Liver (tissue), 9 donors: Measurements from ENCODE around the gene TNNC2. TPM values are rescaled to one million over a fixed set of nuclear protein-coding genes. Genes with fewer than 3 reads are reported as not detected.

Source experiments
- DNase-seq: peaks from one replicate; pipeline ENCODE4 v3.0.0-alpha.2; 2017; ENCODE audit warnings: low spot score
- H3K27ac ChIP-seq, 2 donors: one replicate each; pipeline ENCODE4 v1.7.0; 2013; ENCODE audit warnings: inconsistent platforms in 2 of 2, low read length in 2 of 2, control low read depth in 1 of 2, low read depth in 1 of 2, mild to moderate bottlenecking in 1 of 2
- H3K27me3 ChIP-seq, 4 donors: one replicate each; pipeline versions ENCODE4 v1.6.1 to v1.7.0; 2013; ENCODE audit warnings: low read length in 3 of 4, inconsistent platforms in 1 of 4, mild to moderate bottlenecking in 1 of 4, moderate library complexity in 1 of 4; ENCODE audit not compliant: control insufficient read depth in 4 of 4, insufficient read depth in 4 of 4
- H3K36me3 ChIP-seq, 4 donors: one replicate each; pipeline versions ENCODE4 v1.6.1 to v1.7.0; 2013; ENCODE audit warnings: low read length in 3 of 4, mild to moderate bottlenecking in 3 of 4, low read depth in 1 of 4, moderate library complexity in 1 of 4; ENCODE audit not compliant: control insufficient read depth in 4 of 4, insufficient read depth in 3 of 4
- H3K4me1 ChIP-seq, 4 donors: one replicate each; pipeline versions ENCODE4 v1.6.1 to v1.7.0; 2013; ENCODE audit warnings: low read length in 3 of 4, mild to moderate bottlenecking in 3 of 4, moderate library complexity in 1 of 4; ENCODE audit not compliant: control insufficient read depth in 4 of 4, insufficient read depth in 4 of 4
- H3K4me3 ChIP-seq, 3 donors: one replicate each; pipeline versions ENCODE4 v1.6.1 to v1.7.0; 2013; ENCODE audit warnings: low read length in 3 of 3, control low read depth in 1 of 3, low read depth in 1 of 3, mild to moderate bottlenecking in 1 of 3
- H3K9ac ChIP-seq, 2 donors: one replicate each; pipeline ENCODE4 v1.7.0; 2013; ENCODE audit warnings: low read length in 2 of 2, mild to moderate bottlenecking in 2 of 2, moderate library complexity in 2 of 2, control low read depth in 1 of 2, low read depth in 1 of 2
- H3K9me3 ChIP-seq, 4 donors: one replicate each; pipeline versions ENCODE4 v1.6.1 to v1.7.0; 2013; ENCODE audit warnings: low read length in 3 of 4; ENCODE audit not compliant: control insufficient read depth in 4 of 4
- ATF3 ChIP-seq: IDR thresholded peaks from 2 replicates; pipeline ENCODE4 v1.6.1; 2016; ENCODE audit warnings: antibody characterized with exemption
- CTCF ChIP-seq: fragments of 150-350 bp; IDR thresholded peaks from 2 replicates; pipeline ENCODE4 v1.5.1; 2017; ENCODE audit warnings: improper control_type of control experiment, low read depth, low read length; ENCODE audit not compliant: missing input control
- EGR1 ChIP-seq, 2 donors: IDR thresholded peaks; 2 replicates each; pipeline ENCODE4 v1.6.1; 2016 to 2018; ENCODE audit warnings: antibody characterized with exemption in 2 of 2, low read depth in 2 of 2
- FOXA1 ChIP-seq: IDR thresholded peaks from 2 replicates; pipeline ENCODE4 v1.6.1; 2016; ENCODE audit warnings: antibody characterized with exemption
- FOXA2 ChIP-seq: IDR thresholded peaks from 2 replicates; pipeline ENCODE4 v1.6.1; 2016; ENCODE audit warnings: antibody characterized with exemption
- GABPA ChIP-seq, 2 donors: IDR thresholded peaks in 1 of 2; conservative IDR thresholded peaks in 1 of 2; 2 replicates each; pipeline ENCODE4 v1.6.1; 2016; ENCODE audit warnings: antibody characterized with exemption in 2 of 2, mild to moderate bottlenecking in 1 of 2, moderate library complexity in 1 of 2
- HNF4A ChIP-seq, 2 donors: conservative IDR thresholded peaks; 2 replicates each; pipeline ENCODE4 v1.6.1; 2016; ENCODE audit warnings: antibody characterized with exemption in 2 of 2, mild to moderate bottlenecking in 2 of 2
- HNF4G ChIP-seq: IDR thresholded peaks from 2 replicates; pipeline ENCODE4 v1.6.1; 2016; ENCODE audit warnings: antibody characterized with exemption
- JUND ChIP-seq, 2 donors: IDR thresholded peaks; 2 replicates each; pipeline ENCODE4 v1.6.1; 2016; ENCODE audit warnings: antibody characterized with exemption in 2 of 2
- MAX ChIP-seq: IDR thresholded peaks from 2 replicates; pipeline ENCODE4 v1.6.1; 2016; ENCODE audit warnings: antibody characterized with exemption
- NR2F2 ChIP-seq: IDR thresholded peaks from 2 replicates; pipeline ENCODE4 v1.6.1; 2016; ENCODE audit warnings: antibody characterized with exemption
- RAD21 ChIP-seq, 2 donors: IDR thresholded peaks; 2 replicates each; pipeline ENCODE4 v1.6.1; 2016; ENCODE audit warnings: antibody characterized with exemption in 2 of 2, mild to moderate bottlenecking in 2 of 2
- REST ChIP-seq: IDR thresholded peaks from 2 replicates; pipeline ENCODE4 v1.6.1; 2016; ENCODE audit warnings: antibody characterized with exemption, mild to moderate bottlenecking
- RXRA ChIP-seq, 2 donors: IDR thresholded peaks; 2 replicates each; pipeline ENCODE4 v1.6.1; 2017 to 2018; ENCODE audit warnings: antibody characterized with exemption in 2 of 2, mild to moderate bottlenecking in 1 of 2
- SP1 ChIP-seq: IDR thresholded peaks from 2 replicates; pipeline ENCODE4 v1.6.1; 2018; ENCODE audit warnings: antibody characterized with exemption, mild to moderate bottlenecking
- TAF1 ChIP-seq: conservative IDR thresholded peaks from 2 replicates; pipeline ENCODE4 v1.6.1; 2016; ENCODE audit warnings: antibody characterized with exemption, mild to moderate bottlenecking
- YY1 ChIP-seq: IDR thresholded peaks from 2 replicates; pipeline ENCODE4 v1.6.1; 2016; ENCODE audit warnings: antibody characterized with exemption, mild to moderate bottlenecking
- WGBS: extraction: QIAGEN DNeasy Blood & Tissue Kit; methylation state at CpG from one replicate; pipeline ENCODE4 v1.1.7; 2013; 5-methylcytosine and 5-hydroxymethylcytosine counted together
- polyA plus RNA-seq, 2 donors: library from polyadenylated mRNA; stranded (reverse) in 1 of 2; unstranded in 1 of 2; fragments of 200-250 nt in 1 of 2; fragments of >200 nt in 1 of 2; fragmentation: Nextera tagmentation in 1 of 2; extraction: Ambion mirVana in 1 of 2; gene quantifications; one replicate each; pipeline versions ENCODE4 v1.2.1 to v1.2.3, GENCODE V29; 2013 to 2015
- total RNA-seq, 2 donors: library from RNA; depleted of rRNA; stranded (reverse); fragments of >200 nt; gene quantifications; one replicate each; pipeline ENCODE4 v1.2.3, GENCODE V29; 2014
- donor health status: healthy.
- donor health status: healthy.
- donor health status: healthy.
- donor health status: healthy.
- donor health status: healthy.

The TNNC2 gene
- total and polyA plus RNA-seq, 4 donors: 0.12 to 0.33 (median 0.31) TPM; not detected in 1

- TF ChIP-seq REST (no peak), FOXA1 (no peak), YY1 (no peak), FOXA2 (no peak), TAF1 (no peak)
Observed at GRCh38 chr20:45776931-45777330, 50.2 kb downstream of the TNNC2 start (continued).

- Histone ChIP-seq H3K9ac (no peak overlapping the region), H3K36me3 (no peaks in the 10 kb centered on the region), H3K9me3 (no peaks in the 10 kb centered on the region), H3K27me3 (peaks cover 0 to 3% (median 0%) of the 10 kb centered on the region in 4 donors), H3K27ac (no peak overlapping the region), H3K4me3 (no peak overlapping the region), H3K4me1 (peaks cover 0 to 7% (median 4%) of the 10 kb centered on the region in 4 donors)
- TF ChIP-seq FOXA2 (no peak), JUND (IDR thresholded peaks at IDR 0.05) (no peak), HNF4A (conservative IDR thresholded peaks at IDR 0.05) (no peak), ATF3 (no peak), EGR1 (IDR thresholded peaks at IDR 0.05; ENCODE audit: low read depth in 2 of 2) (no peak), HNF4G (no peak), REST (no peak)
- WGBS: 79% methylated on average over 6 of the region's 6 CpGs
- no peak for DNase-seq
Observed at GRCh38 chr20:45775411-45775810, 51.7 kb downstream of the TNNC2 start.

GRCh38 chr20:45774945-45775344 is 52.2 kb downstream of the TNNC2 start:
- H3K9ac ChIP-seq: no peak overlapping the region
- H3K36me3 ChIP-seq: no peaks in the 10 kb centered on the region
- TF ChIP-seq NR2F2 (no peak), REST (no peak), GABPA (IDR thresholded peaks at IDR 0.05 in 1 of 2, conservative IDR thresholded peaks at IDR 0.05 in 1 of 2) (no peak), HNF4G (no peak), JUND (IDR thresholded peaks at IDR 0.05) (no peak), RXRA (IDR thresholded peaks at IDR 0.05) (no peak), SP1 (no peak), CTCF (no peak), FOXA2 (no peak), RAD21 (IDR thresholded peaks at IDR 0.05) (no peak), ATF3 (no peak), MAX (no peak)
- H3K27me3 ChIP-seq: peaks cover 0 to 3% (median 0%) of the 10 kb centered on the region in 4 donors
- no peaks in the 10 kb centered on the region for H3K9me3 ChIP-seq
- no peak for DNase-seq
- no peak overlapping the region for H3K27ac ChIP-seq
- 69% methylated on average over 2 of the region's 2 CpGs for WGBS
- peaks cover 0 to 7% (median 4%) of the 10 kb centered on the region in 4 donors for H3K4me1 ChIP-seq
- no peak overlapping the region for H3K4me3 ChIP-seq
